GM23248 (cell line): Measurements from ENCODE around the gene TSPAN12.

Source experiments
- EZH2 ChIP-seq: fragments of 200-600 bp; sonication (generic); IDR thresholded peaks from 2 replicates; pipeline ENCODE4 v1.6.1; 2018; ENCODE audit warnings: antibody characterized with exemption, mild to moderate bottlenecking; ENCODE audit not compliant: insufficient read depth, poor library complexity, severe bottlenecking
- EZH2phosphoT487 ChIP-seq: fragments of 200-600 bp; sonication (generic); IDR thresholded peaks from 2 replicates; pipeline ENCODE4 v1.6.1; 2018; ENCODE audit warnings: antibody characterized with exemption, moderate library complexity, mild to moderate bottlenecking, low read depth; ENCODE audit not compliant: insufficient read depth

GRCh38 chr7:120792861-120793130, 65.1 kb downstream of the TSPAN12 start:
- TF ChIP-seq EZH2: no peak
- TF ChIP-seq EZH2phosphoT487: no peak
